Progenitor cell of endocrine pancreas (in vitro differentiated cells): ENCODE measurements around the gene SPATA13. TPM values are rescaled to one million over a fixed set of nuclear protein-coding genes. Genes with fewer than 3 reads are reported as not detected.

Experiments used
- DNase-seq: peaks from one replicate; pipeline ENCODE4 v3.0.0; 2021; ENCODE audit warnings: low spot score; ENCODE audit not compliant: unreplicated experiment
- H3K27ac Mint-ChIP-seq: 2 replicates; pipeline ENCODE4 v1.8.0; 2021; ENCODE audit warnings: mild to moderate bottlenecking, moderate library complexity, mixed read lengths
- H3K27me3 Mint-ChIP-seq: 2 replicates; pipeline ENCODE4 v1.8.0; 2021; ENCODE audit warnings: mixed read lengths
- H3K36me3 Mint-ChIP-seq: 2 replicates; pipeline ENCODE4 v1.8.0; 2022; ENCODE audit warnings: mixed read lengths; ENCODE audit not compliant: insufficient read depth
- H3K4me1 Mint-ChIP-seq: 2 replicates; pipeline ENCODE4 v1.8.0; 2021; ENCODE audit warnings: low read depth, mixed read lengths
- H3K4me3 Mint-ChIP-seq: 2 replicates; pipeline ENCODE4 v1.8.0; 2021; ENCODE audit warnings: low read depth, mild to moderate bottlenecking, moderate library complexity, mixed read lengths
- H3K9me3 Mint-ChIP-seq: 2 replicates; pipeline ENCODE4 v1.8.0; 2021; ENCODE audit warnings: low read depth, mixed read lengths
- CTCF ChIP-seq: fragments of 200-600 bp; sonication (generic); IDR thresholded peaks from one replicate; pipeline ENCODE4 v1.5.0; 2021; ENCODE audit warnings: antibody characterized with exemption, mild to moderate bottlenecking; ENCODE audit not compliant: unreplicated experiment
- total RNA-seq: library from RNA; stranded (reverse); gene quantifications from 2 replicates; pipeline ENCODE4 v1.2.1, GENCODE V29; 2021

SPATA13 gene
- total RNA-seq, 1 donor from 2014 or later = 32.5 TPM

- no peak for TF ChIP-seq CTCF
- H3K36me3 Mint-ChIP-seq = peaks cover 1% of the 10 kb centered on the region
- H3K27me3 Mint-ChIP-seq = no peaks in the 10 kb centered on the region
- no peaks in the 10 kb centered on the region for H3K9me3 Mint-ChIP-seq
- H3K4me1 Mint-ChIP-seq = peaks cover 19% of the 10 kb centered on the region
- H3K27ac Mint-ChIP-seq = no peak overlapping the region
- H3K4me3 Mint-ChIP-seq = no peak overlapping the region
- DNase-seq = no peak
Measured at GRCh38 chr13:24232037-24232436, 71.5 kb downstream of the SPATA13 start.

GRCh38 chr13:24232474-24232873 lies 72.0 kb downstream of the SPATA13 start:
- DNase-seq = no peak
- H3K9me3 Mint-ChIP-seq = no peaks in the 10 kb centered on the region
- H3K36me3 Mint-ChIP-seq = peaks cover 1% of the 10 kb centered on the region
- H3K4me1 Mint-ChIP-seq = peaks cover 21% of the 10 kb centered on the region
- no peak overlapping the region for H3K4me3 Mint-ChIP-seq
- no peak for TF ChIP-seq CTCF
- H3K27me3 Mint-ChIP-seq = no peaks in the 10 kb centered on the region
- no peak overlapping the region for H3K27ac Mint-ChIP-seq

- DNase-seq = no peak
- TF ChIP-seq CTCF = no peak
- no peaks in the 10 kb centered on the region for H3K27me3 Mint-ChIP-seq
- peaks cover 22% of the 10 kb centered on the region for H3K4me1 Mint-ChIP-seq
- H3K36me3 Mint-ChIP-seq = peaks cover 1% of the 10 kb centered on the region
- no peak overlapping the region for H3K4me3 Mint-ChIP-seq
- H3K27ac Mint-ChIP-seq = no peak overlapping the region
- no peaks in the 10 kb centered on the region for H3K9me3 Mint-ChIP-seq
Measured at GRCh38 chr13:24233351-24233901, 72.9 kb downstream of the SPATA13 start.

GRCh38 chr13:24234200-24234915 lies 73.8 kb downstream of the SPATA13 start:
- no peak for TF ChIP-seq CTCF
- H3K9me3 Mint-ChIP-seq = no peaks in the 10 kb centered on the region
- no peak overlapping the region for H3K4me3 Mint-ChIP-seq
- peaks cover 25% of the 10 kb centered on the region for H3K4me1 Mint-ChIP-seq
- H3K36me3 Mint-ChIP-seq = peaks cover 3% of the 10 kb centered on the region
- DNase-seq = no peak
- no peaks in the 10 kb centered on the region for H3K27me3 Mint-ChIP-seq
- no peak overlapping the region for H3K27ac Mint-ChIP-seq

GRCh38 chr13:24237356-24237755 lies 76.8 kb downstream of the SPATA13 start:
- peaks cover 2% of the 10 kb centered on the region for H3K36me3 Mint-ChIP-seq

More at GRCh38 chr13:24237356-24237755, 76.8 kb downstream of the SPATA13 start:
- DNase-seq = no peak
- H3K27ac Mint-ChIP-seq = no peak overlapping the region
- H3K4me1 Mint-ChIP-seq = peaks cover 22% of the 10 kb centered on the region
- no peaks in the 10 kb centered on the region for H3K27me3 Mint-ChIP-seq
- no peak for TF ChIP-seq CTCF
- no peak overlapping the region for H3K4me3 Mint-ChIP-seq
- H3K9me3 Mint-ChIP-seq = no peaks in the 10 kb centered on the region
